Duodenal mucosa (tissue), 2 donors: ENCODE data around the gene CXCL10.
A peak's percentile ranks its signal among the peaks of the same experiment; 100 is the strongest.

Source experiments
- H3K27ac ChIP-seq: one replicate; pipeline ENCODE4 v1.7.0; 2013; ENCODE audit warnings: low read depth, low read length
- H3K27me3 ChIP-seq, 2 donors: one replicate each; pipeline ENCODE4 v1.7.0; 2013; ENCODE audit warnings: low read length in 2 of 2, control low read depth in 1 of 2; ENCODE audit not compliant: insufficient read depth in 2 of 2, control insufficient read depth in 1 of 2
- H3K36me3 ChIP-seq, 2 donors: one replicate each; pipeline ENCODE4 v1.7.0; 2013; ENCODE audit warnings: low read length in 2 of 2, control low read depth in 1 of 2; ENCODE audit not compliant: insufficient read depth in 2 of 2, control insufficient read depth in 1 of 2
- H3K4me1 ChIP-seq, 2 donors: one replicate each; pipeline ENCODE4 v1.7.0; 2013; ENCODE audit warnings: low read length in 2 of 2, control low read depth in 1 of 2; ENCODE audit not compliant: insufficient read depth in 2 of 2, control insufficient read depth in 1 of 2
- H3K4me3 ChIP-seq, 2 donors: one replicate each; pipeline ENCODE4 v1.7.0; 2013; ENCODE audit warnings: low read length in 2 of 2, low read depth in 1 of 2
- H3K9ac ChIP-seq, 2 donors: one replicate each; pipeline ENCODE4 v1.7.0; 2013; ENCODE audit warnings: low read length in 2 of 2, low read depth in 1 of 2
- H3K9me3 ChIP-seq, 2 donors: one replicate each; pipeline ENCODE4 v1.7.0; 2013; ENCODE audit warnings: low read length in 2 of 2, control low read depth in 1 of 2; ENCODE audit not compliant: control insufficient read depth in 1 of 2

The CXCL10 gene

DNA sequence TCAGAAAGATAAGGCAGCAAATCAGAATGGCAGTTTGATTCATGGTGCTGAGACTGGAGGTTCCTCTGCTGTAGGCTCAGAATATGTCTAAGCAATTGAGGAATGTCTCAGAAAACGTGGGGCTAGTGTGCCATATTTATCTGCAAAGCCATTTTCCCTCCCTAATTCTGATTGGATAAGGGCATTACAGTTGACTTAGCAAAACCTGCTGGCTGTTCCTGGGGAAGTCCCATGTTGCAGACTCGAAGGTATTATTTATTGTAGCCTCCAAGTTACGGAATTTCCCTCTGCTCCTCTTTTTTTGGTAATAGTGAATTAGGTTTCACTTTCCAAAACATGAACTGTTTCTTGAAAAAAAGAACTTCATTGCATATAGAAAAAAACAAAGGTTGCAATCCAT is at the start of gene CXCL10:
Gene CXCL10, minus strand, starts transcription at position 109 of the 400 bp plus-strand sequence. Its CDS starts 66 bp downstream, at position 43.
- Histone ChIP-seq H3K27ac (no peak within 1 kb of the TSS), H3K9me3 (no peaks in the 10 kb centered on the region), H3K4me1 (peaks cover 7% of the 10 kb centered on the region in 2 donors), H3K36me3 (no peaks in the 10 kb centered on the region), H3K27me3 (no peaks in the 10 kb centered on the region), H3K4me3 (peak within 1 kb of the TSS in 1 of 2 donors; percentile 7), H3K9ac (no peak within 1 kb of the TSS)

DNA sequence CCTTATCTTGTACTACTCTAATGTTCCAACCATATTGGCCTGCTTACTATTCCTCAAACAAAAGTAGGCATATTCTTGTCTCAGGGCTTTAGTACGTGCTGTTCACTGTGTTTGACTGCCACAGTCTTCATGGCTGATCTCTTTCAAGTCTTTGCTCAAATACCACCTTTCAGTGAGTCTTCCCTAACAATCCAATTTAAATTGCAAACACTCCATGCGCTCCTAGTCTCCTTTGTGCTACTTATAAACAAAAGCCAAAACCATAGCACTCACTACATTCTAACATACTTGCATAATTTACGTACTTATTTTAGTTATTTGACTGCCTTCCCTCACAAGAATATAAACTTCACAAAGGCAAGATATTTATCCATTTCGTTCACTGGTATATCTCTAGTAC is 49.5 kb upstream of the CXCL10 start:
- H3K36me3 ChIP-seq, result no peaks in the 10 kb centered on the region
- H3K4me1 ChIP-seq, result no peaks in the 10 kb centered on the region
- no peak overlapping the region for H3K27ac ChIP-seq
- no peaks in the 10 kb centered on the region for H3K27me3 ChIP-seq
- H3K9me3 ChIP-seq, result no peaks in the 10 kb centered on the region
- H3K9ac ChIP-seq, result no peak overlapping the region
- H3K4me3 ChIP-seq, result no peak overlapping the region

- Histone ChIP-seq H3K9me3 (no peaks in the 10 kb centered on the region), H3K27me3 (no peaks in the 10 kb centered on the region), H3K4me3 (no peak overlapping the region), H3K4me1 (no peaks in the 10 kb centered on the region), H3K27ac (no peak overlapping the region), H3K9ac (no peak overlapping the region), H3K36me3 (no peaks in the 10 kb centered on the region)
These were observed 44.5 kb upstream of the CXCL10 start for GRCh38 chr4:76067652-76068286.

DNA sequence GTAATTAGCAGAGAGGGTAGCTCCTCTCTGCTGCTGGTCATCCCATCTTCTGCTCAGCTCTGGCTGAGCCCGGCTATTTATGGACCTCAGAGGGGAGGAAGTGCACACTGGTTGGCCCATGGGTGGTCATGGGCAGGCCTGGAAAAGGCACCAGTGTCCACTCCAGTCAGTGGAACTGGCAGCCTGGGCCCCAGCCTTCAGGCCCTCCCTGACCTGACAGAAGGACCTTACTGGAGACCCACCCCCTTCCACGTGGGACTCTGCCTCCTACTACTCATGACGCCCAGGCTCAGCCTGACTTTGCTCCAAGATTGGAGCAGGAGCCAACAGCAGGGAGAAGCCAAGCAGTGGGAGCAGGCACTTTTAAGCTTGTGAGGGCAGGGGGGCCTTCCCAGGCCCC is 43.2 kb upstream of the CXCL10 start:
- Histone ChIP-seq H3K4me3 (no peak overlapping the region), H3K27ac (no peak overlapping the region), H3K9me3 (no peaks in the 10 kb centered on the region), H3K9ac (no peak overlapping the region), H3K4me1 (no peaks in the 10 kb centered on the region), H3K27me3 (no peaks in the 10 kb centered on the region), H3K36me3 (no peaks in the 10 kb centered on the region)

DNA sequence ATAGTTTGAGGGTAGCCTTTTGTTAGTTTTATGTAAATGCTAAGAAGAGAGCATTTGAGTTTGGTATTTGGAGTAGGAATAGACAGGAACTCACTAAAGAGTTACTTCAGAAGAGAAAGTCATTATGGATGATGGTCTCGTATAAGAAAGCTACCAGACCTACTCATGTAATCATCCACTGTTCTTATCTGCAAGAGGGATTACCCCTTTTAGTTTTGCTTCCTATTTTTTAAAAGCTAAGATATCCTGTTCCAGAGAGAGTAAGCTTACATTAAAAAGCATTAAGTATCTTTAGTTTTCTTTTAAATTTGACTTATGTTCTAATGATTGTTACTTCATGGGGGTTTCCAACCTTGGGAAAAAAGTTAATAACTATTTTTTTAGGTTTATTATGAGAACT is 38.7 kb upstream of the CXCL10 start:
- H3K9ac ChIP-seq, result no peak overlapping the region
- no peaks in the 10 kb centered on the region for H3K27me3 ChIP-seq
- no peaks in the 10 kb centered on the region for H3K9me3 ChIP-seq
- H3K4me1 ChIP-seq, result peaks cover 0 to 29% of the 10 kb centered on the region in 2 donors
- no peaks in the 10 kb centered on the region for H3K36me3 ChIP-seq
- H3K4me3 ChIP-seq, result no peak overlapping the region
- H3K27ac ChIP-seq, result no peak overlapping the region

DNA sequence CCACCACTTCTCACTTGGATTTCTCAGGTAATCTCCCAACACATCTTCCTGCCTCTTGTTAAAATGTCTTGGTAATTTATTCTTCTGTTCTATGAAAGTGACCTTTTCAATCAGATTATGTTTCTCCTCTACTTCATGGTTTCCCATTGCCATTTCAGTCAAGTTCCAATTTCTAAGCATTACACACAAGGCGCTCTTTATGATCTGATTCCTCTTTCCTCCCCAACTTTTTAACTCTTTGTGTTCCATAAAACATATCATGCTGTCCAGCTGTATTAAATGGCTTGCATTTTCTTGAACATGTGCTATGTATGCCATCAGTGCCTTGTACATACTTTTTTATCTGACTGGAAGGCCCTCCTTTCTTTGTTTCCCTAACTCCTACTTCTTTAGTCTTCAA is 38.1 kb upstream of the CXCL10 start:
- Histone ChIP-seq H3K4me1 (peaks cover 0 to 29% of the 10 kb centered on the region in 2 donors), H3K9ac (no peak overlapping the region), H3K27me3 (no peaks in the 10 kb centered on the region), H3K36me3 (no peaks in the 10 kb centered on the region), H3K9me3 (no peaks in the 10 kb centered on the region), H3K4me3 (no peak overlapping the region), H3K27ac (no peak overlapping the region)

DNA sequence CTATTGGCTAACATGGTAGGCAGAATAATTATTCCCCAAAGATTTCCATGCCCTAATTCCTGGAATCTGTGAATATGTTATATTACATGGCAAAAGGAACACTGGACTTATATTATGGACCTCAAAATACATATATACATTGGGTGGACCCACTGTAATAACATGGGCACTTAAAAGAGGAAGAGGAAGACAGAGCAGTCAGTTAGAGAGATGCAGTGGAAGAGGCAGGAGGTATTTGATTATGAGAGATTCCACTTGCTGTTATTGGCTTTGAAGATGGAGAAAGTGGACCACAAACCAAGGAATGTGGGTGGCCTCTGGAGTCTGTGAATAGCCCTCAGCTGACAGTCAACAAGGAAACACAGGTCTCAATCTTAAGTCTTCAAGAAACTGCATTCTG is 37.2 kb upstream of the CXCL10 start:
- Histone ChIP-seq H3K27ac (no peak overlapping the region), H3K36me3 (no peaks in the 10 kb centered on the region), H3K4me1 (peaks cover 0 to 29% of the 10 kb centered on the region in 2 donors), H3K27me3 (no peaks in the 10 kb centered on the region), H3K9ac (no peak overlapping the region), H3K9me3 (no peaks in the 10 kb centered on the region), H3K4me3 (no peak overlapping the region)

- peaks cover 0 to 29% of the 10 kb centered on the region in 2 donors for H3K4me1 ChIP-seq
- no peak overlapping the region for H3K9ac ChIP-seq
- no peak overlapping the region for H3K27ac ChIP-seq
- H3K9me3 ChIP-seq, result no peaks in the 10 kb centered on the region
- H3K27me3 ChIP-seq, result no peaks in the 10 kb centered on the region
- H3K36me3 ChIP-seq, result no peaks in the 10 kb centered on the region
- no peak overlapping the region for H3K4me3 ChIP-seq
These were observed 36.5 kb upstream of the CXCL10 start for GRCh38 chr4:76059750-76060149.

GRCh38 chr4:76058888-76059426 is 35.7 kb upstream of the CXCL10 start:
- H3K36me3 ChIP-seq, result no peaks in the 10 kb centered on the region
- no peak overlapping the region for H3K27ac ChIP-seq
- no peak overlapping the region for H3K9ac ChIP-seq
- H3K4me1 ChIP-seq, result peaks cover 0 to 30% of the 10 kb centered on the region in 2 donors
- no peak overlapping the region for H3K4me3 ChIP-seq
- H3K27me3 ChIP-seq, result no peaks in the 10 kb centered on the region
- H3K9me3 ChIP-seq, result no peaks in the 10 kb centered on the region

GRCh38 chr4:76058302-76058701 is 35.0 kb upstream of the CXCL10 start:
- no peaks in the 10 kb centered on the region for H3K36me3 ChIP-seq
- no peak overlapping the region for H3K27ac ChIP-seq
- no peaks in the 10 kb centered on the region for H3K27me3 ChIP-seq
- H3K4me1 ChIP-seq, result peaks cover 0 to 35% of the 10 kb centered on the region in 2 donors
- no peak overlapping the region for H3K9ac ChIP-seq
- no peak overlapping the region for H3K4me3 ChIP-seq
- no peaks in the 10 kb centered on the region for H3K9me3 ChIP-seq
